C4-2B (cell line): ENCODE data around the gene CSAD.
A peak's percentile ranks its signal among the peaks of the same experiment; 100 is the strongest.

Experiments used
- H3K27ac ChIP-seq: fragments of 450-650 bp; 2 replicates; pipeline ENCODE4 v1.5.1; 2017
- CTCF ChIP-seq: fragments of 450-650 bp; conservative IDR thresholded peaks from 2 replicates; pipeline ENCODE4 v1.5.1; 2017; ENCODE audit warnings: mild to moderate bottlenecking
- ZFX ChIP-seq: fragments of 450-650 bp; IDR thresholded peaks from 2 replicates; pipeline ENCODE4 v1.6.1; 2017

The CSAD gene

DNA sequence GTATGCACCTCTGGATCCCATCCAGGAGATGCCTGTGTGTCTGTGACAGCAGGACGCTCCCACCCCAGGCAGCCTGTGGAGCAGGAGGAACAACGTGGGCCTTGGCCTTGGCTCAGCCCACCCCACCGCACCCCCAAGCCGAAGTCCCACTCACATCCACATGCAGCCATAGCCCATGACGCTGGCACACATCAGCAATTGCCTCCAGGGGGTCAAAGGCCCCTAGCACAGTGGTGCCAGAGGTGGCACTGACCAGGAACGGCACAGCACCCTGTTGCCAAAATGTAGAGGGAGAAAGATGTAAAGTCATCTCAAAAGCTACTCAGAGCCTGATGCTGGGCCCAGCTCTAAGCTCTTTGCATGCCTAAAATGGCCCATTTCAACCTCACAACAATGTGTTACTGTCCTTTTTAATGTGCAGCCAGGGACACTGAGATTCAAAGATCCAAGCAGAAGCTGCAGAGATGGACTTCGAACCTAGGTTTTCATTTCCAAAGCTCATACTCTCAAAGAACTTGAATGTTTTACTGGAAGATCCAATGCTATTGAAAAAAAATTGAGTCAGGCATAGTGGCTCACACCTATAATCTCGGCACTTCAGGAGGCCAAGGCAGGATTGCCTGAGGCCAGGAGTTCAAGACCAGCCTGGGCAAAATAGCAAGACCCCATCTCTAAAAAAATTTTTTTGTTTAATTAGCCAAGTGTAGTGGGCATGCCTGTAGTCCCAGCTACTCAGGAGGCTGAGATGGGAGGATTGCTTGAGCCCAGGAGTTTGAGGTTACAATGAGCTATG lies 19.4 kb downstream of the CSAD start:
- no peak for TF ChIP-seq ZFX
- no peak for TF ChIP-seq CTCF

GRCh38 chr12:53160673-53161072 lies 20.1 kb downstream of the CSAD start:
- TF ChIP-seq CTCF (no peak), ZFX (no peak)
- H3K27ac ChIP-seq, result no peak overlapping the region

More for the DNA sequence above, 19.4 kb downstream of the CSAD start:
- no peak overlapping the region for H3K27ac ChIP-seq

- peak overlapping the region; percentile 72 for H3K27ac ChIP-seq
- TF ChIP-seq ZFX, result no peak
- no peak for TF ChIP-seq CTCF
These were observed 20.7 kb downstream of the CSAD start for GRCh38 chr12:53160000-53160399.

DNA sequence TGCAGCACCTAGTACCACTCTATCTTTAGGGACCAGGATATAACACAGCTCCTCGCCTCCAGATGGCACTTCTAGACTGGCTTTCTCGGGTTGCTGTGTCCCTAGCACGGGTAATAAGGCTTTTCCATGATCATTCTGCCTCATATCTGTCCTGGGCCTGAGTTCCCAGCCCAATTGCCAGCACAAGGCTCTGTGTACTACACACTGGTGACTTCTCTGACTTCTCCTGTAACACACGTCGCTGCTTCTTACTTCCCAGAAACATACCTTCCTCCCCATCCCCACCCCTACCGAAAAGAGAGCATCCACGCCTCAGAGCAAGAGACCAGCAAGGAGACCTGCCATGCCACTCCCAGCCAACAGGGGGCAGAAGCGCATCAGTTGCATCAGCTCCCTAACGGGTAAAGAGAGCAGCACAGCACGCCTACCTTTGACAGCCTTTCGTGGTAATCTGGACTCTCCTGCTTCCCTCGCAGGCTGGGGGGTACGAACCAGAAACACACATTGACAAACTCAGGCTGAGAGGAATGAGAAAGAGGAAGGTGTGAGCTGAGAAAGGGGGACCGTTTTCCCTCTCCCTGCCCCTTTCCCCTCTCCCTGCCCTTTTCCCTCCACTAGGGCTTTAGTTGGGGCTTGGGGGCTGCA lies 21.4 kb downstream of the CSAD start:
- no peak for TF ChIP-seq ZFX
- TF ChIP-seq CTCF, result peak; percentile 97
- peak overlapping the region; percentile 72 for H3K27ac ChIP-seq

DNA sequence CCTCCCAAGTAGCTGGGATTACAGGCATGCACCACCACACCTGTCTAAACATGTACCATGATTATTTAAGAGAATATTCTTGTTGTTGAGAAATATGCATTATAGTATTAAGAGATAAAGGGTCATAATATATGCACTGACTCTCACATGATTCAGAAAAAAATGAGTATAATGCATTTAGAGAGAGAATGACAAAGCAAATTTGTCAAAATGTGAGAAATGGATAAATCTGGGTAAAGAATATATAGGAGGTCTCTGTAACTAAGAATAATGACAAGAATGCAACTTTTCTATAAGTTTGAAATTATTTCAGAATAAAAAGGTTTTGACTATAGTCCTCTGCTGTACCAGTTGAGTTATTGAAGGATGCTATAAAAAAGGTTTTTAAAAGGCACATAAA lies 28.3 kb downstream of the CSAD start:
- TF ChIP-seq ZFX, result no peak
- no peak for TF ChIP-seq CTCF
- H3K27ac ChIP-seq, result no peak overlapping the region

- no peak overlapping the region for H3K27ac ChIP-seq
- no peak for TF ChIP-seq CTCF
- no peak for TF ChIP-seq ZFX
These were observed 29.7 kb downstream of the CSAD start for GRCh38 chr12:53151039-53151438.

DNA sequence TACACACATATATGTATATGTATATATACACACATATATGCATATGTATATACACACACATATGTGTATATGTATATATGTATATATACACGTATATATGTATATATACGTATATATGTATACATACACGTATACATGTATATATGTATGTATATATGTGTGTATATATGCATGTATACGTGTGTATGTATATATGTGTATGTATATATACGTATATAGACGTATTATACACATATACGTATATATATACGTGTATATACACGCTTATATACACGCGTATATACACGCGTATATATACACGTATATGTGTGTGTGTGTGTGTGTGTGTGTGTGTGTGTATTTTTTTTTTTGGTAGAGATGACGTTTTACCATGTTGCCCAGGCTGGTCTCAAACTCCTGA lies 33.1 kb downstream of the CSAD start:
- H3K27ac ChIP-seq, result no peak overlapping the region
- TF ChIP-seq CTCF (no peak), ZFX (no peak)
